ENCODE data around the gene CIAO2A. TPM values are rescaled to one million over a fixed set of nuclear protein-coding genes. Genes with fewer than 3 reads are reported as not detected.

CIAO2A gene
- total RNA-seq, 4 donors from 2014 or later: 104 to 144 (median 129) TPM

DNA sequence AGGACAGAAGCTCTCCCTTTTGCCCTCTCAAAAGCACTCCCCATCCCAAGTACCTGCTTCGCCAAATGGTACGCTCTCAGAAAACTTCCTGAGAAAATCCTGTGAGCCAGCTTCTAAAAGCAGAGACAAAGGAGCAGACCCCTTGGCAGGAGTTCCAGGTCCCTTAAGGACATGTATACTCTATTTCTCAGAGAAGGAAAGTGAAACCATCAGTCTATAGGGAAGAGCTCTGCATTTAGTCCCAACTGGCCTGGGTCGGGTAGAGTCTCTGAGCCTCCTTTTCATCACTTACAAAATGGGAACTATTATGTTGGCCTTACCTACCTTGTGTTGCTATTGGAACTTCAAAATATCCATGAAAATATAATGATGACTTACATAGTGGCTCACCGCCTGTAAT lies 67.0 kb downstream of the CIAO2A start:
- 95 to 96% methylated on average over 4 of the region's 4 CpGs for WGBS, 2 donors
- no peak for DNase-seq
- H3K4me1 ChIP-seq: peaks cover 26 to 41% of the 10 kb centered on the region in 2 donors
- H3K27ac ChIP-seq: no peak overlapping the region
- H3K36me3 ChIP-seq: no peaks in the 10 kb centered on the region
- no peaks in the 10 kb centered on the region for H3K9me3 ChIP-seq
- TF ChIP-seq POLR2A (IDR thresholded peaks at IDR 0.05): no peak
- TF ChIP-seq, protein P1, sequence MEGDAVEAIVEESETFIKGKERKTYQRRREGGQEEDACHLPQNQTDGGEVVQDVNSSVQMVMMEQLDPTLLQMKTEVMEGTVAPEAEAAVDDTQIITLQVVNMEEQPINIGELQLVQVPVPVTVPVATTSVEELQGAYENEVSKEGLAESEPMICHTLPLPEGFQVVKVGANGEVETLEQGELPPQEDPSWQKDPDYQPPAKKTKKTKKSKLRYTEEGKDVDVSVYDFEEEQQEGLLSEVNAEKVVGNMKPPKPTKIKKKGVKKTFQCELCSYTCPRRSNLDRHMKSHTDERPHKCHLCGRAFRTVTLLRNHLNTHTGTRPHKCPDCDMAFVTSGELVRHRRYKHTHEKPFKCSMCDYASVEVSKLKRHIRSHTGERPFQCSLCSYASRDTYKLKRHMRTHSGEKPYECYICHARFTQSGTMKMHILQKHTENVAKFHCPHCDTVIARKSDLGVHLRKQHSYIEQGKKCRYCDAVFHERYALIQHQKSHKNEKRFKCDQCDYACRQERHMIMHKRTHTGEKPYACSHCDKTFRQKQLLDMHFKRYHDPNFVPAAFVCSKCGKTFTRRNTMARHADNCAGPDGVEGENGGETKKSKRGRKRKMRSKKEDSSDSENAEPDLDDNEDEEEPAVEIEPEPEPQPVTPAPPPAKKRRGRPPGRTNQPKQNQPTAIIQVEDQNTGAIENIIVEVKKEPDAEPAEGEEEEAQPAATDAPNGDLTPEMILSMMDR (IDR thresholded peaks at IDR 0.05): no peak
- intact Hi-C loops (cut with DNase I): no loop called here
- no peaks in the 10 kb centered on the region for H3K27me3 ChIP-seq
- no peak overlapping the region for H3K4me3 ChIP-seq (replicated peaks in 1 of 3)

DNA sequence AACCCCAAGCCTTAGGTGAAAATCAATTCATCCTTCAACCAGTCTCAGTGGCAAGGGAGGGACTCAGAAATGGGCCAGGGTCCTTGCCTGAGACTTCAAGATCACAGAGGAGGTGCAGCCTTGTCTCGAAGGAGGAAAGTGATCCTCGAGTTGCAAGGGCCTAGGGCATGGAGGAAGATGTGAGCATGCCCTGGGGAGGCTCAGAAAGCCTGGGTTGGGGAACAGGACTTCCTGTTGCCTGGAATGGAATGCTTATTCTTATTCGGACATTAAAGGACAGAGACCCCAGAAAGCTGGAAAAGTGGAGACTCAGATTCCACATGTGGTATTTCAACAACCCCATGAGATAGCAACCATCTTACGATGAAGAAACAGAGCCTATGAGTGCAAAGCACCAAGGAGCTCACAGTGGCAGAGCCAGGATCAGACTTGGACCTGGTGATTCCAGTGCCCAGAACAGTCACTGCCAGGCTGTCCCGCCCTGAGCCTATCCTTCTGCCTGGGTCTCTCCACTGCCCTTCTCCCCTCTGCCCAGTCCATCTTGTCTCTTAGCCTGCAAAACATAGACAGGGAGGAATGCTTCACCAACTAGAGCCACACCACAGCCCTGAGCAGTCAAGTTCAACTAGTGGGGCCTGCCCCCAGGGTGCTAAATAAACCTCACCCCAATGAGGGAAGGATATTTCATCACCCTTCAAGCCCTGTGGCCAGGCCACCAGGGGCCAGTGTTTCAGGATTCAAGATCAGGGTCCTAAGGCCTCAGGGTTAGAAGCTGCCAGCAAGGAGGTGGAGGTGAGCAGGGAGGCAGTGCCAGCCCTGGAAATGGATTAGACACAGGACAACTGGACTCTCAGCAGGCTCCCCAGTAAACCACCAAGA lies 69.2 kb downstream of the CIAO2A start:
- Histone ChIP-seq H3K27ac (peak overlapping the region in 1 of 3 donors; percentile 38), H3K27me3 (no peaks in the 10 kb centered on the region), H3K36me3 (no peaks in the 10 kb centered on the region), H3K4me1 (peaks cover 39 to 61% of the 10 kb centered on the region in 2 donors), H3K9me3 (no peaks in the 10 kb centered on the region), H3K4me3 (replicated peaks in 1 of 3) (no peak overlapping the region)
- 80 to 91% methylated on average over 5 of the region's 5 CpGs for WGBS, 2 donors
- DNase-seq: peak; percentile 64
- intact Hi-C loops (cut with DNase I): no loop called here
- TF ChIP-seq POLR2A (IDR thresholded peaks at IDR 0.05): no peak
- TF ChIP-seq, protein P1 (IDR thresholded peaks at IDR 0.05): peak in 4 of 6 experiments; percentile 7 to 30 (median 24)

GRCh38 chr15:64023220-64023619 lies 70.4 kb downstream of the CIAO2A start:
- no peaks in the 10 kb centered on the region for H3K9me3 ChIP-seq
- H3K27me3 ChIP-seq: no peaks in the 10 kb centered on the region
- no peaks in the 10 kb centered on the region for H3K36me3 ChIP-seq
- no peak for DNase-seq
- 65 to 74% methylated on average over 1 of the region's 1 CpG for WGBS, 2 donors
- peaks cover 49 to 73% of the 10 kb centered on the region in 2 donors for H3K4me1 ChIP-seq
- intact Hi-C loops (cut with DNase I): no loop called here
- no peak overlapping the region for H3K4me3 ChIP-seq (replicated peaks in 1 of 3)
- peak overlapping the region in 1 of 3 donors; percentile 35 for H3K27ac ChIP-seq
- TF ChIP-seq, protein P1 (IDR thresholded peaks at IDR 0.05): no peak
- TF ChIP-seq POLR2A (IDR thresholded peaks at IDR 0.05): no peak

GRCh38 chr15:64022571-64022970 lies 71.1 kb downstream of the CIAO2A start:
- TF ChIP-seq POLR2A (IDR thresholded peaks at IDR 0.05): no peak
- TF ChIP-seq, protein P1 (IDR thresholded peaks at IDR 0.05): no peak
- no peaks in the 10 kb centered on the region for H3K36me3 ChIP-seq
- no peaks in the 10 kb centered on the region for H3K9me3 ChIP-seq
- H3K4me1 ChIP-seq: peaks cover 45 to 78% of the 10 kb centered on the region in 2 donors
- intact Hi-C loops (cut with DNase I): no loop called here
- peak; percentile 56 to 57 for DNase-seq
- H3K4me3 ChIP-seq (replicated peaks in 1 of 3): no peak overlapping the region
- peak overlapping the region in 2 of 3 donors; percentile 35 to 66 for H3K27ac ChIP-seq
- H3K27me3 ChIP-seq: no peaks in the 10 kb centered on the region
- 64 to 66% methylated on average over 6 of the region's 6 CpGs for WGBS, 2 donors

Small RNAs within 50 kb of the gene (small RNA-seq; reads per million reads assigned to genes)
- not detected for gene RF00019

Other genes starting within 250 kb of the CIAO2A start
- 100 to 1,000 TPM in 2 of 4 donors, 10 to 100 TPM in 2; 47.4 to 105 (median 78.7) TPM for gene DAPK2, start 47.4 kb downstream of the CIAO2A start, total RNA-seq
- 100 to 1,000 TPM; 184 to 348 (median 211) TPM for gene SNX1, start 2.1 kb upstream of the CIAO2A start, total RNA-seq
- 100 to 1,000 TPM; 102 to 241 (median 123) TPM for gene SNX22, start 57.9 kb upstream of the CIAO2A start, total RNA-seq
- gene PPIB, start 69.2 kb upstream of the CIAO2A start, total RNA-seq: 1,000 to 10,000 TPM; 1,046 to 3,819 (median 1,394) TPM

Data from thyroid gland (tissue), 4 donors.